B cell (primary cell): ENCODE results near the gene ZNF143. TPM values are rescaled to one million over a fixed set of nuclear protein-coding genes. Genes with fewer than 3 reads are reported as not detected.

Experiments
- ATAC-seq: fragments of 200-7000 bp; cut with Tn5 transposase; one replicate; pipeline ENCODE4 v1.10.0; 2021; ENCODE audit warnings: low read depth, mild to moderate bottlenecking, moderate number of reproducible peaks, moderate library complexity
- CTCF ChIA-PET: fragments of 350-600 bp; sonication (Branson Sonifier 250); formaldehyde crosslinking; loops from one replicate; lab custom pipeline; 2021; ENCODE audit warnings: antibody characterized with exemption, inconsistent platforms; lab: Charles Lee
- POLR2A ChIA-PET: fragments of 350-600 bp; sonication (Branson Sonifier 250); formaldehyde crosslinking; loops from one replicate; lab custom pipeline; 2021; ENCODE audit warnings: antibody characterized with exemption; lab: Charles Lee
- DNase-seq: peaks from one replicate; pipeline ENCODE4 v3.0.0; 2013
- H2AFZ ChIP-seq: 2 replicates; pipeline ENCODE4 v1.6.1; 2012; ENCODE audit warnings: mild to moderate bottlenecking, low read depth, low read length; ENCODE audit not compliant: insufficient read depth, poor library complexity, severe bottlenecking
- H3K27ac ChIP-seq, 2 donors: 1 replicate in 1 of 2; 2 replicates in 1 of 2; pipeline ENCODE4 v1.5.1; 2012 to 2013; ENCODE audit warnings: low read length in 2 of 2, mild to moderate bottlenecking in 2 of 2, moderate library complexity in 1 of 2
- H3K27me3 ChIP-seq, 4 experiments: fragments of 200-600 bp in 1 of 4; sonication (generic) in 1 of 4; replicated peaks in 1 of 4; 1 replicate in 2 of 4; 2 replicates in 2 of 4; pipeline versions ENCODE4 v1.6.1 to v1.7.0; 2013 to 2016; ENCODE audit warnings: low read length in 3 of 4, mild to moderate bottlenecking in 2 of 4, mixed read lengths in 1 of 4, moderate library complexity in 1 of 4; ENCODE audit not compliant: insufficient read depth in 4 of 4, control insufficient read depth in 3 of 4; ENCODE audit errors: control extremely low read depth in 1 of 4
- H3K36me3 ChIP-seq, 2 experiments: replicated peaks in 1 of 2; 1 replicate in 1 of 2; 2 replicates in 1 of 2; pipeline versions ENCODE4 v1.6.1 to v1.7.1; 2013; ENCODE audit warnings: low read length in 1 of 2; ENCODE audit not compliant: insufficient read depth in 2 of 2, control insufficient read depth in 1 of 2; ENCODE audit errors: control extremely low read depth in 1 of 2, extremely low read depth in 1 of 2
- H3K4me1 ChIP-seq, 2 donors: fragments of 200-600 bp in 1 of 2; sonication (generic) in 1 of 2; 1 replicate in 1 of 2; 2 replicates in 1 of 2; pipeline versions ENCODE4 v1.5.1 to v1.6.1; 2013 to 2017; ENCODE audit warnings: low read length in 2 of 2; ENCODE audit not compliant: control insufficient read depth in 2 of 2, insufficient read depth in 2 of 2
- H3K4me2 ChIP-seq: replicated peaks from 2 replicates; pipeline ENCODE3; 2012; ENCODE audit warnings: mild to moderate bottlenecking, low read depth, low read length; ENCODE audit not compliant: poor library complexity, severe bottlenecking
- H3K4me3 ChIP-seq, 5 experiments: fragments of 200-600 bp in 1 of 5; sonication (generic) in 1 of 5; 1 replicate in 3 of 5; 2 replicates in 2 of 5; pipeline versions ENCODE4 v1.5.1 to v1.7.0; 2011 to 2016; ENCODE audit warnings: low read length in 4 of 5, mild to moderate bottlenecking in 4 of 5, low read depth in 2 of 5, control low read depth in 1 of 5, moderate library complexity in 1 of 5; ENCODE audit not compliant: insufficient read depth in 1 of 5; ENCODE audit errors: control extremely low read depth in 1 of 5, extremely low read depth in 1 of 5
- H3K79me2 ChIP-seq: fragments of 200-600 bp; sonication (generic); one replicate; pipeline ENCODE4 v1.6.0; 2016; ENCODE audit warnings: low read length; ENCODE audit not compliant: control insufficient read depth, insufficient read depth
- H3K9ac ChIP-seq: fragments of 200-600 bp; sonication (generic); 2 replicates; pipeline ENCODE4 v1.6.1; 2017; ENCODE audit warnings: mild to moderate bottlenecking, low read length, moderate library complexity
- H3K9me3 ChIP-seq, 3 donors: one replicate each; pipeline versions ENCODE4 v1.6.1 to v1.7.1; 2013; ENCODE audit warnings: low read length in 2 of 3; ENCODE audit not compliant: control insufficient read depth in 2 of 3, insufficient read depth in 1 of 3; ENCODE audit errors: control extremely low read depth in 1 of 3
- H4K20me1 ChIP-seq: 2 replicates; pipeline ENCODE4 v1.6.0; 2012; ENCODE audit warnings: mild to moderate bottlenecking, low read length; ENCODE audit not compliant: insufficient read depth, control insufficient read depth, poor library complexity, severe bottlenecking
- H3K27ac Mint-ChIP-seq: one replicate; pipeline ENCODE4 v1.8.0; 2021; ENCODE audit warnings: mixed read lengths
- H3K27me3 Mint-ChIP-seq: one replicate; pipeline ENCODE4 v1.8.0; 2021; ENCODE audit warnings: mixed read lengths
- H3K4me1 Mint-ChIP-seq: one replicate; pipeline ENCODE4 v1.8.0; 2021; ENCODE audit warnings: mixed read lengths
- H3K4me3 Mint-ChIP-seq: one replicate; pipeline ENCODE4 v1.8.0; 2021; ENCODE audit warnings: mixed read lengths
- H3K9me3 Mint-ChIP-seq: one replicate; pipeline ENCODE4 v1.8.0; 2022; ENCODE audit warnings: mixed read lengths; ENCODE audit not compliant: insufficient read depth
- CTCF ChIP-seq: fragments of 200-600 bp; IDR thresholded peaks from one replicate; pipeline ENCODE4 v1.8.0; 2022; ENCODE audit warnings: antibody characterized with exemption, mild to moderate bottlenecking
- EZH2 ChIP-seq: IDR thresholded peaks from 2 replicates; pipeline ENCODE4 v1.6.1; 2012; ENCODE audit warnings: borderline replicate concordance, low read depth, mild to moderate bottlenecking, moderate library complexity, low read length; ENCODE audit not compliant: insufficient read depth, poor library complexity, severe bottlenecking
- WGBS: methylation state at CpG from one replicate; pipeline ENCODE4 v1.1.5; 2013; ENCODE audit warnings: missing lambda C conversion rate; ENCODE audit not compliant: insufficient coverage; 5-methylcytosine and 5-hydroxymethylcytosine counted together
- intact Hi-C: fragments of 100-400 bp; cut with micrococcal nuclease; formaldehyde crosslinking; loops from one replicate; pipeline ENCODE4 v1.10.0; 2022
- polyA plus RNA-seq: library from polyadenylated mRNA; depleted of rRNA; stranded (reverse); fragments of >200 nt; gene quantifications from 2 replicates; pipeline ENCODE4 v1.2.3, GENCODE V29; 2012
- total RNA-seq, 2 donors: library from RNA; stranded (reverse); fragments of 120-200 nt in 1 of 2; gene quantifications; 1 replicate in 1 of 2; 2 replicates in 1 of 2; pipeline versions ENCODE4 v1.2.3 to v1.2.4, GENCODE V29; 2013 to 2022

ZNF143 gene
- total and polyA plus RNA-seq, 2 donors (not counting 1 experiment from before 2014, with no cell fraction given) = 35.7 to 54.9 TPM

GRCh38 chr11:9574622-9575259, 113.9 kb downstream of the ZNF143 start:
- no peak for ATAC-seq
- Histone ChIP-seq H3K4me2 (peak overlapping the region; percentile 93), H3K27me3 (no peaks in the 10 kb centered on the region), H3K4me3 (peak overlapping the region; percentile 88 to 96 (median 90)), H3K27ac (peak overlapping the region; percentile 36 to 72), H3K9ac (peak overlapping the region; percentile 86), H3K9me3 (no peaks in the 10 kb centered on the region), H2AFZ (peak overlapping the region; percentile 91), H4K20me1 (no peaks in the 10 kb centered on the region), H3K36me3 (peaks cover 4 to 14% of the 10 kb centered on the region in 2 experiments), H3K79me2 (peaks cover 39% of the 10 kb centered on the region), H3K4me1 (peaks cover 36 to 39% of the 10 kb centered on the region in 2 donors)
- Mint-ChIP-seq H3K9me3 (no peaks in the 10 kb centered on the region), H3K4me1 (peaks cover 57% of the 10 kb centered on the region), H3K27ac (peak overlapping the region; percentile 94), H3K27me3 (no peaks in the 10 kb centered on the region), H3K4me3 (peak overlapping the region; percentile 97)
- intact Hi-C loops = loop anchor here (2.0 to 10.0 kb wide), 4 partner anchors 20 to 1283 kb away; partner anchors contain the start of genes ADM and ZBED5
- POLR2A ChIA-PET = interaction anchor here (2.2 kb wide), 1 partner anchor 39 kb away, joined by 11 read pairs; no protein-coding TSS in a partner anchor
- under 1% methylated on average over 39 of the region's 43 CpGs for WGBS
- TF ChIP-seq CTCF (no peak), EZH2 (no peak)
- peak; percentile 61 for DNase-seq
- CTCF ChIA-PET = interaction anchor here (0.9 to 5.7 kb wide), 11 partner anchors 9 to 407 kb away, joined by 3 to 55 read pairs (median 7); no protein-coding TSS in a partner anchor
